Fibroblast of lung (primary cell): ENCODE results near the gene ATXN7L2. TPM values are rescaled to one million over a fixed set of nuclear protein-coding genes. Genes with fewer than 3 reads are reported as not detected.

Source experiments
- DNase-seq, 2 donors: peaks; one replicate each; pipeline versions ENCODE4 v3.0.0 to v3.0.0-alpha.2; 2010; ENCODE audit warnings: low read depth in 2 of 2
- H2AFZ ChIP-seq: 2 replicates; pipeline ENCODE4 v1.5.1; 2012; ENCODE audit warnings: low read length, control low read depth, inconsistent platforms
- H3K27ac ChIP-seq: 2 replicates; pipeline ENCODE4 v1.5.1; 2011; ENCODE audit warnings: low read length, control low read depth; ENCODE audit not compliant: insufficient read depth
- H3K27me3 ChIP-seq: 2 replicates; pipeline ENCODE4 v1.5.1; 2011; ENCODE audit warnings: mild to moderate bottlenecking, low read length; ENCODE audit not compliant: control insufficient read depth, insufficient read depth
- H3K36me3 ChIP-seq: 2 replicates; pipeline ENCODE4 v1.5.1; 2011; ENCODE audit warnings: low read length; ENCODE audit not compliant: control insufficient read depth, insufficient read depth
- H3K4me1 ChIP-seq: 2 replicates; pipeline ENCODE4 v1.5.1; 2011; ENCODE audit warnings: low read length; ENCODE audit not compliant: control insufficient read depth, insufficient read depth; ENCODE audit errors: extremely low read depth
- H3K4me2 ChIP-seq: 2 replicates; pipeline ENCODE4 v1.5.1; 2011; ENCODE audit warnings: low read length, control low read depth; ENCODE audit not compliant: insufficient read depth; ENCODE audit errors: extremely low read depth
- H3K4me3 ChIP-seq, 4 experiments: fragments of 200-600 bp in 1 of 4; sonication (generic) in 1 of 4; replicated peaks in 1 of 4; 2 replicates each; pipeline ENCODE4 v1.5.1; 2011 to 2016; ENCODE audit warnings: low read length in 4 of 4, low read depth in 3 of 4, mild to moderate bottlenecking in 3 of 4, control low read depth in 2 of 4, inconsistent platforms in 1 of 4, mixed read lengths in 1 of 4; ENCODE audit not compliant: insufficient read depth in 1 of 4; ENCODE audit errors: control extremely low read depth in 1 of 4
- H3K79me2 ChIP-seq: 2 replicates; pipeline ENCODE4 v1.5.1; 2012; ENCODE audit warnings: mild to moderate bottlenecking, low read length, inconsistent platforms; ENCODE audit not compliant: control insufficient read depth, insufficient read depth
- H3K9ac ChIP-seq: 2 replicates; pipeline ENCODE4 v1.5.1; 2011; ENCODE audit warnings: mild to moderate bottlenecking, low read length, control low read depth; ENCODE audit not compliant: insufficient read depth
- H3K9me3 ChIP-seq: 2 replicates; pipeline ENCODE4 v1.5.1; 2012; ENCODE audit warnings: low read depth, low read length; ENCODE audit not compliant: control insufficient read depth, insufficient read depth
- H4K20me1 ChIP-seq: 2 replicates; pipeline ENCODE4 v1.5.1; 2011; ENCODE audit warnings: low read length; ENCODE audit not compliant: control insufficient read depth, insufficient read depth; ENCODE audit errors: extremely low read depth
- EZH2 ChIP-seq: IDR thresholded peaks from 2 replicates; pipeline ENCODE4 v1.5.1; 2012; ENCODE audit warnings: low read length, control low read depth, mild to moderate bottlenecking; ENCODE audit errors: missing control alignments
- polyA plus RNA-seq, 2 donors: library from polyadenylated mRNA; depleted of rRNA in 1 of 2; stranded (reverse) in 1 of 2; unstranded in 1 of 2; fragments of >200 nt; gene quantifications; 2 replicates each; pipeline ENCODE4 v1.2.1, GENCODE V29; 2011 to 2012; ENCODE audit warnings: missing spikeins in 1 of 2
- total RNA-seq: library from RNA; depleted of rRNA; stranded (reverse); fragments of >200 nt; gene quantifications from 2 replicates; pipeline ENCODE4 v1.2.1, GENCODE V29; 2014
- TF ChIP-seq, protein P1 (sequence below), 2 donors: IDR thresholded peaks in 1 of 2; conservative IDR thresholded peaks in 1 of 2; 1 replicate in 1 of 2; 2 replicates in 1 of 2; pipeline ENCODE4 v1.5.1; 2011 to 2012; ENCODE audit warnings: low read length in 2 of 2, control low read depth in 1 of 2, inconsistent platforms in 1 of 2, low read depth in 1 of 2, mild to moderate bottlenecking in 1 of 2

The ATXN7L2 gene
- total and polyA plus RNA-seq, 2 donors (not counting 1 experiment from before 2014, with no cell fraction given) = 0.86 to 2.0 TPM

DNA sequence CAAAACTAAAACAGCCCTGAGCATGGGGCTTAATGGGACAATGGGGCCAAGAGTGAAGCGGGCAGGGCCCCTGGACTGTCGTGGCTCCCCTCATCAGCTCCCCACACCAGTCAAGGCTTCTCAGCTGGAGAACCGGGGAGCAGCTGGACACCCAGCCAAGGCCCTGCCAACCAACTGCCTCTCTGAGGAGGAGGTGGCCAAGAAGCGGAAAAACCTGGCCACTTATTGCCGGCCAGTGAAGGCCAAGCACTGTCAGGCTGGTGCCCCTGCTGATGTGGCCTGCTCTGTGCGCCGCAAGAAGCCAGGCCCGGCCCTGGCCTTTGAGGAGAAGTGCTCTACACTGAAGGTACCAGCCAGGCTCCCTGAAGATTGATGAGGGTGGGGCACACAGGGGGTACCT, 7.7 kb downstream of the ATXN7L2 start:
- H3K79me2 ChIP-seq = no peaks in the 10 kb centered on the region
- peaks cover 12% of the 10 kb centered on the region for H3K36me3 ChIP-seq
- H3K9me3 ChIP-seq = no peaks in the 10 kb centered on the region
- TF ChIP-seq EZH2 = no peak
- TF ChIP-seq, protein P1, sequence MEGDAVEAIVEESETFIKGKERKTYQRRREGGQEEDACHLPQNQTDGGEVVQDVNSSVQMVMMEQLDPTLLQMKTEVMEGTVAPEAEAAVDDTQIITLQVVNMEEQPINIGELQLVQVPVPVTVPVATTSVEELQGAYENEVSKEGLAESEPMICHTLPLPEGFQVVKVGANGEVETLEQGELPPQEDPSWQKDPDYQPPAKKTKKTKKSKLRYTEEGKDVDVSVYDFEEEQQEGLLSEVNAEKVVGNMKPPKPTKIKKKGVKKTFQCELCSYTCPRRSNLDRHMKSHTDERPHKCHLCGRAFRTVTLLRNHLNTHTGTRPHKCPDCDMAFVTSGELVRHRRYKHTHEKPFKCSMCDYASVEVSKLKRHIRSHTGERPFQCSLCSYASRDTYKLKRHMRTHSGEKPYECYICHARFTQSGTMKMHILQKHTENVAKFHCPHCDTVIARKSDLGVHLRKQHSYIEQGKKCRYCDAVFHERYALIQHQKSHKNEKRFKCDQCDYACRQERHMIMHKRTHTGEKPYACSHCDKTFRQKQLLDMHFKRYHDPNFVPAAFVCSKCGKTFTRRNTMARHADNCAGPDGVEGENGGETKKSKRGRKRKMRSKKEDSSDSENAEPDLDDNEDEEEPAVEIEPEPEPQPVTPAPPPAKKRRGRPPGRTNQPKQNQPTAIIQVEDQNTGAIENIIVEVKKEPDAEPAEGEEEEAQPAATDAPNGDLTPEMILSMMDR (conservative IDR thresholded peaks at IDR 0.05 in 1 of 2, IDR thresholded peaks at IDR 0.05 in 1 of 2; ENCODE audit: low read depth in 1 of 2, low read length in 2 of 2) = no peak
- no peaks in the 10 kb centered on the region for H4K20me1 ChIP-seq
- H3K4me3 ChIP-seq = no peak overlapping the region
- DNase-seq = no peak
- H3K4me2 ChIP-seq = no peak overlapping the region
- H2AFZ ChIP-seq = no peak overlapping the region
- peaks cover 3% of the 10 kb centered on the region for H3K4me1 ChIP-seq
- no peak overlapping the region for H3K27ac ChIP-seq
- no peak overlapping the region for H3K9ac ChIP-seq
- H3K27me3 ChIP-seq = no peaks in the 10 kb centered on the region

DNA sequence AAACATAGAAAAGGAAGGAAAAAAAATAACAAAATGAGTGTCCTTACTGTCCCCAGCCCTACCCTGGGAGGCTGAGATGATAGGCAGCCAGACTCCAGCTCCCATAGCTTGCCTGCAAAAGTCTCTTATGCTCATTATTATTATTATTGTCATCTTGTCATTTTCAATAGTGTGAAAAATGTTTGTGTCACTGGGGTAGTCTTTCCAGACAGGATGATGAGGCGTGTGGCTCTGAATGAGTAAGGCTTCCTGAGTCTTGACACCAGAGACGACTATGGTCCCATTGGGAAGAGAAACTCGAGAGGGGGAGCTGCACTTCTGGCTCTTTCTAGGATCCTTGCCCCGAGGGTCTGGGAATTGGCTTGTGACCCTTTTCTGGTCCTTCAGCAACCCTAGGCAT, 9.1 kb downstream of the ATXN7L2 start:
- Histone ChIP-seq H2AFZ (no peak overlapping the region), H3K9me3 (no peaks in the 10 kb centered on the region), H3K4me1 (peaks cover 3% of the 10 kb centered on the region), H3K4me3 (no peak overlapping the region), H3K36me3 (peaks cover 13% of the 10 kb centered on the region), H3K9ac (no peak overlapping the region), H3K79me2 (no peaks in the 10 kb centered on the region), H3K4me2 (no peak overlapping the region), H3K27ac (no peak overlapping the region), H4K20me1 (no peaks in the 10 kb centered on the region), H3K27me3 (no peaks in the 10 kb centered on the region)
- no peak for DNase-seq
- no peak for TF ChIP-seq EZH2
- TF ChIP-seq, protein P1 (conservative IDR thresholded peaks at IDR 0.05 in 1 of 2, IDR thresholded peaks at IDR 0.05 in 1 of 2; ENCODE audit: low read depth in 1 of 2, low read length in 2 of 2) = no peak

DNA sequence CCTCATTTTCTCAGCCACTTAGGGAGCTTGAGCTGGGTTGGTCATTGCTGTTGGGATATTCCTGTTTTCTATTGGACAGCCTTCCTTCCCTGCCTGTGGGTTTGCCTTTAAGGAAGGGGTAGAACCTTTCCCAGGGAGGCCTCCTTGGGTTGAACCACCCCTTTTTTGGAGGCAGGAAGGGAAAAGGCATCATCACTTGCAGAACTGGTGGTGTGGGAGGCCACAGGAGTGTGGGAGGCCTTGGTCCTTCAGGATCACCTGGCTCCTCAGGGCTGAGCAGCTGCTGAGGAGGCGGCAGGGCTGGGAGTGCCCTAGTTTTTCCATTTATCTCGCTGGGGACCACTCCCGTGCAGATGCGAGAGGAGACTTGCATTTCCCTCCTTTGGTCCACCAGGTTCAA, 9.5 kb downstream of the ATXN7L2 start:
- no peak for DNase-seq
- Histone ChIP-seq H3K9me3 (no peaks in the 10 kb centered on the region), H3K27ac (no peak overlapping the region), H3K4me3 (peak overlapping the region in 1 of 4 experiments; percentile 97), H3K4me1 (peaks cover 3% of the 10 kb centered on the region), H3K79me2 (no peaks in the 10 kb centered on the region), H3K36me3 (peaks cover 14% of the 10 kb centered on the region), H3K4me2 (peak overlapping the region; percentile 91), H3K27me3 (no peaks in the 10 kb centered on the region), H4K20me1 (no peaks in the 10 kb centered on the region), H2AFZ (peak overlapping the region; percentile 98), H3K9ac (no peak overlapping the region)
- TF ChIP-seq, protein P1 (conservative IDR thresholded peaks at IDR 0.05 in 1 of 2, IDR thresholded peaks at IDR 0.05 in 1 of 2; ENCODE audit: low read depth in 1 of 2, low read length in 2 of 2) = no peak
- TF ChIP-seq EZH2 = no peak
